Neuron (in vitro differentiated cells): ENCODE data around the gene ZNF577.

Source experiments
- H2AFZ ChIP-seq: one replicate; pipeline ENCODE4 v1.6.1; 2013; ENCODE audit warnings: low read depth, mild to moderate bottlenecking, inconsistent platforms, low read length, moderate library complexity
- H3K27me3 ChIP-seq: one replicate; pipeline ENCODE4 v1.6.1; 2013; ENCODE audit warnings: low read length; ENCODE audit not compliant: insufficient read depth
- H3K36me3 ChIP-seq: one replicate; pipeline ENCODE4 v1.6.1; 2013; ENCODE audit warnings: low read length; ENCODE audit not compliant: insufficient read depth
- H3K4me1 ChIP-seq: one replicate; pipeline ENCODE4 v1.6.1; 2013; ENCODE audit warnings: low read length; ENCODE audit not compliant: insufficient read depth
- H3K4me3 ChIP-seq: 2 replicates; pipeline ENCODE4 v1.5.1; 2013; ENCODE audit warnings: mild to moderate bottlenecking, low read length, moderate library complexity
- H3K9me3 ChIP-seq: one replicate; pipeline ENCODE4 v1.6.1; 2013; ENCODE audit warnings: low read length

ZNF577 gene

DNA sequence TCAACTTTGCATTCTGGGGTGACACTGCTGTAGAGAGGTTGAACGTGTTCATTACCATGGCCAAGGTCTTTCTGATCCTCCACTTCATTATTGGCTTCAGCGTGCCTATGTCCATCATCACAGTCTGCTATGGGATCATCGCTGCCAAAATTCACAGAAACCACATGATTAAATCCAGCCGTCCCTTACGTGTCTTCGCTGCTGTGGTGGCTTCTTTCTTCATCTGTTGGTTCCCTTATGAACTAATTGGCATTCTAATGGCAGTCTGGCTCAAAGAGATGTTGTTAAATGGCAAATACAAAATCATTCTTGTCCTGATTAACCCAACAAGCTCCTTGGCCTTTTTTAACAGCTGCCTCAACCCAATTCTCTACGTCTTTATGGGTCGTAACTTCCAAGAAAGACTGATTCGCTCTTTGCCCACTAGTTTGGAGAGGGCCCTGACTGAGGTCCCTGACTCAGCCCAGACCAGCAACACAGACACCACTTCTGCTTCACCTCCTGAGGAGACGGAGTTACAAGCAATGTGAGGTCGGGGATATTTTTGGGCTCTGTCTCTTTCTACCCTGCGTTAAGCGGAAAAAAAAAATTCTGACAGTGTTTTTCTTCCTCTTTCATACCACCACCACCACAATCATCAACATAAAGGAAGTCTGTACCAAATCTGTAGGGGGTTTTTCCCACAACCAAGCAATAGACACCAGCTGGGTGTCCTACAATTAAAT, 63.3 kb downstream of the ZNF577 start:
- no peaks in the 10 kb centered on the region for H3K27me3 ChIP-seq
- no peaks in the 10 kb centered on the region for H3K4me1 ChIP-seq
- H3K36me3 ChIP-seq, result no peaks in the 10 kb centered on the region
- H3K4me3 ChIP-seq, result no peak overlapping the region
- H2AFZ ChIP-seq, result no peak overlapping the region
- H3K9me3 ChIP-seq, result peaks cover 3% of the 10 kb centered on the region

DNA sequence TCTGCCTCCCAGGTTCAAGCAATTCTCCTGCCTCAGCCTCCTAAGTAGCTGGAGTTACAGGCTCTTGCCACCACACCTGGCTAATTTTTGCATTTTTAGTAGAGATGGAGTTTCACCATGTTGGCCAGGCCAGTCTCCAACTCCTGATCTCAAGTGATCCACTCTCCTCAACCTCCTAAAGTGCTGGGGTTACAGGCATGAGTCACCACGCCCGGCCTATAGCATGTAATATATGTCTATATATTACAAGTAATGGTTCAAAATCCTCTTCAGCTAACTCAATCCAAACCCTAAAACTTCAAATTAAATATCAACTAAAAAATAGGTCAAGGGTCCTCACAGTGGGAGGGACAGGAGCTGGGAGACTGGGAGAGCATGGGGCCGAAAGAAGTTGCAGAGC, 64.8 kb downstream of the ZNF577 start:
- Histone ChIP-seq H3K4me3 (no peak overlapping the region), H3K27me3 (no peaks in the 10 kb centered on the region), H3K36me3 (no peaks in the 10 kb centered on the region), H3K9me3 (peaks cover 2% of the 10 kb centered on the region), H2AFZ (no peak overlapping the region), H3K4me1 (no peaks in the 10 kb centered on the region)

DNA sequence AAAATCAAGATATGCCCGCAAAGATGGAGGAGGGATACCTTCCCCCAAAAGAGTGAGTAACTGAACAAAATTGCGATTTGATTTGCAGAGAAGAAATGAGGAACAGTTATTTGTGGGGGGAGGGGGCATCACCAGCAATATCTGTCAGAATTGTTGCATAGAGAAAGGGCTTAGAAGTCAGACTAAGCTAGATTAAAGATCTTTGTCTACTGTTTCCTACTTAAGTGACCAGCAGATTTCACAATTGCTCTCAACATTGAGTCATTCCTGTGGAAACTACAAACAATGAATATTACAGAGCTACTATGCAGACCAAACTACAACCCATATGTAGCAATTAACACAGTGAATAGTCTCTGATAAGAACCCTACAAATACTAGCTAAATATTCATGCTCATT, 65.4 kb downstream of the ZNF577 start:
- Histone ChIP-seq H3K9me3 (peaks cover 2% of the 10 kb centered on the region), H3K4me3 (no peak overlapping the region), H3K27me3 (no peaks in the 10 kb centered on the region)

DNA sequence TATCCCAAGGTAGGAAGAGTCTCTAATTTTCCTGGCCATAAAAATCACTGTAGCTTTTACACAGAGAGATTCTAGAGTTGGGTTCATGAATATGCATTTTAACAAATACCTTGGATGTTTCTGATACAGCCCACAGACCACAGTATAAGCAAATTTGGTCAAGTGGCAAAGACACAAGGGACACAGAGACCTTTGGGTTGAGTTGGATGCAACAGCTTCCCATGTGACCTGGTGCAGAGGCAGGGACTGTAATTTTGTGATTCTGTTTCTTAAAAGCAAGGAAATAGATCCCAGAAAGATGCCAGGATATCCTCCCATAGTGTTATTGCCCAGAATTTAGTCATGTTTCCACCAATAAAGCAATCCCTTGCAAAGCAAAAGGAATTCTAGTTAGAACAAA, 65.8 kb downstream of the ZNF577 start:
- no peaks in the 10 kb centered on the region for H3K27me3 ChIP-seq
- no peaks in the 10 kb centered on the region for H3K36me3 ChIP-seq
- H2AFZ ChIP-seq, result no peak overlapping the region
- H3K4me1 ChIP-seq, result no peaks in the 10 kb centered on the region
- no peak overlapping the region for H3K4me3 ChIP-seq
- H3K9me3 ChIP-seq, result peaks cover 2% of the 10 kb centered on the region

More for the DNA sequence above, 65.4 kb downstream of the ZNF577 start:
- no peaks in the 10 kb centered on the region for H3K4me1 ChIP-seq
- no peak overlapping the region for H2AFZ ChIP-seq
- H3K36me3 ChIP-seq, result no peaks in the 10 kb centered on the region

DNA sequence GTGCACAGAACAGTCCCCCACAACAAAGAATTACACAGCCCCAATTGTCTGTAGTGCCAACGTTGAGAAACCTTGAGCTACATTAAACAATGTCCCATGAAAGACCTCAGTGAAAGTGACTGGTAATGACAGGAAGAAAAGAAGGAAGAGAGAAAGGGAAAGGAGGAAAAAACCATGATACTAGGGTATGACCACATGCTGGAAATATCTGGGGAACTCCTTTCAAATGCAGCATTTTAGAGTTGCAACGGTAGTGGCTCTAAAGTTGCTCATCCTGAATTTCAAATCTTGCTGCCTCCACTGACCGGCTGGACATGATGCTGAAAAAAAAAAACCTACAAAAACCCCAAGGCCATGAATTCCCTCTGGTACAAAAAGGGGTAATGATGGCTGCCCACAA, 66.3 kb downstream of the ZNF577 start:
- Histone ChIP-seq H3K27me3 (no peaks in the 10 kb centered on the region), H3K4me1 (no peaks in the 10 kb centered on the region), H3K36me3 (no peaks in the 10 kb centered on the region), H2AFZ (no peak overlapping the region), H3K9me3 (no peaks in the 10 kb centered on the region), H3K4me3 (no peak overlapping the region)
